SK-N-MC (cell line): Measurements from ENCODE around the gene AHNAK.

Experiments used
- EZH2 ChIP-seq: fragments of 200-600 bp; sonication (generic); IDR thresholded peaks from one replicate; pipeline ENCODE4 v1.6.1; 2017; ENCODE audit warnings: antibody characterized with exemption
- FOXP2 ChIP-seq: optimal IDR thresholded peaks from 2 replicates; pipeline ENCODE3; 2011; ENCODE audit warnings: mild to moderate bottlenecking, moderate library complexity; ENCODE audit not compliant: insufficient read depth; ENCODE audit errors: extremely low read length, control extremely low read depth
- POLR2AphosphoS5 ChIP-seq: IDR thresholded peaks from 2 replicates; pipeline ENCODE4 v1.6.1; 2012; ENCODE audit warnings: mild to moderate bottlenecking, low read depth, low read length, borderline replicate concordance

GRCh38 chr11:62416596-62416995 lies 130.0 kb downstream of the AHNAK start:
- TF ChIP-seq POLR2AphosphoS5 = no peak
- no peak for TF ChIP-seq EZH2
- no peak for TF ChIP-seq FOXP2
